H9 (cell line): ENCODE data around the gene ACKR4. TPM values are rescaled to one million over a fixed set of nuclear protein-coding genes. Genes with fewer than 3 reads are reported as not detected.

Source experiments
- DNase-seq: peaks from one replicate; pipeline ENCODE4 v3.0.0-alpha.2; 2017
- H2AFZ ChIP-seq: one replicate; pipeline ENCODE4 v1.6.1; 2013; ENCODE audit warnings: mild to moderate bottlenecking, low read length, control low read depth, moderate library complexity
- H2AK5ac ChIP-seq: 2 replicates; pipeline ENCODE4 v1.6.1; 2013; ENCODE audit warnings: low read length, control low read depth, mixed read lengths; ENCODE audit not compliant: insufficient read length
- H2BK120ac ChIP-seq: one replicate; pipeline ENCODE4 v1.6.1; 2013; ENCODE audit warnings: low read depth, mild to moderate bottlenecking, low read length, control low read depth, inconsistent platforms; ENCODE audit not compliant: poor library complexity, severe bottlenecking
- H2BK12ac ChIP-seq: 2 replicates; pipeline ENCODE4 v1.6.1; 2013; ENCODE audit warnings: low read length, control low read depth, mixed read lengths, low read depth; ENCODE audit not compliant: insufficient read length
- H2BK15ac ChIP-seq: 2 replicates; pipeline ENCODE4 v1.6.1; 2013; ENCODE audit warnings: low read depth, low read length, control low read depth
- H2BK20ac ChIP-seq: one replicate; pipeline ENCODE4 v1.6.1; 2013; ENCODE audit warnings: low read depth, mild to moderate bottlenecking, low read length, control low read depth, inconsistent platforms; ENCODE audit not compliant: poor library complexity, severe bottlenecking
- H2BK5ac ChIP-seq: 2 replicates; pipeline ENCODE4 v1.6.1; 2013; ENCODE audit warnings: low read length, control low read depth, mixed read lengths; ENCODE audit not compliant: insufficient read length
- H3K14ac ChIP-seq: 2 replicates; pipeline ENCODE4 v1.6.1; 2013; ENCODE audit warnings: low read length, control low read depth; ENCODE audit not compliant: insufficient read depth
- H3K18ac ChIP-seq: 2 replicates; pipeline ENCODE4 v1.6.1; 2013; ENCODE audit warnings: low read depth, mild to moderate bottlenecking, mixed read lengths, low read length, control low read depth; ENCODE audit not compliant: insufficient read length
- H3K23ac ChIP-seq: 2 replicates; pipeline ENCODE4 v1.6.1; 2013; ENCODE audit warnings: low read length, control low read depth, mixed read lengths, low read depth; ENCODE audit not compliant: insufficient read length
- H3K23me2 ChIP-seq: 2 replicates; pipeline ENCODE4 v1.6.1; 2013; ENCODE audit warnings: low read depth, mild to moderate bottlenecking, mixed read lengths, low read length, control low read depth; ENCODE audit not compliant: insufficient read length, poor library complexity, severe bottlenecking
- H3K27ac ChIP-seq: 2 replicates; pipeline ENCODE4 v1.5.1; 2013; ENCODE audit warnings: low read length, control low read depth, mixed read lengths, low read depth; ENCODE audit not compliant: insufficient read length
- H3K27me3 ChIP-seq: 2 replicates; pipeline ENCODE4 v1.6.1; 2013; ENCODE audit warnings: low read length, control low read depth, inconsistent platforms; ENCODE audit not compliant: insufficient read depth
- H3K4ac ChIP-seq: 2 replicates; pipeline ENCODE4 v1.6.1; 2013; ENCODE audit warnings: low read depth, mild to moderate bottlenecking, control low read depth, inconsistent platforms, low read length, moderate library complexity
- H3K4me1 ChIP-seq: 2 replicates; pipeline ENCODE4 v1.6.1; 2013; ENCODE audit warnings: low read length, control low read depth, inconsistent platforms; ENCODE audit not compliant: insufficient read depth
- H3K4me2 ChIP-seq: 2 replicates; pipeline ENCODE4 v1.6.1; 2013; ENCODE audit warnings: low read length, control low read depth, mixed read lengths; ENCODE audit not compliant: insufficient read length, insufficient read depth
- H3K56ac ChIP-seq: 2 replicates; pipeline ENCODE4 v1.6.1; 2013; ENCODE audit warnings: low read depth, mild to moderate bottlenecking, mixed read lengths, low read length, control low read depth; ENCODE audit not compliant: insufficient read length
- H3K79me1 ChIP-seq: 2 replicates; pipeline ENCODE4 v1.6.1; 2013; ENCODE audit warnings: low read depth, mild to moderate bottlenecking, moderate library complexity, low read length, control low read depth, inconsistent platforms; ENCODE audit not compliant: insufficient read depth, poor library complexity, severe bottlenecking
- H3K79me2 ChIP-seq: 2 replicates; pipeline ENCODE4 v1.6.1; 2013; ENCODE audit warnings: low read length, control low read depth, inconsistent platforms; ENCODE audit not compliant: insufficient read depth
- H3K9ac ChIP-seq: 2 replicates; pipeline ENCODE4 v1.6.1; 2013; ENCODE audit warnings: low read length, control low read depth, mixed read lengths; ENCODE audit not compliant: insufficient read length; ENCODE audit errors: extremely low read depth
- H3K9me3 ChIP-seq: one replicate; pipeline ENCODE4 v1.6.1; 2013; ENCODE audit warnings: low read depth, low read length, inconsistent platforms; ENCODE audit not compliant: control insufficient read depth
- H3T11ph ChIP-seq: one replicate; pipeline ENCODE4 v1.6.1; 2013; ENCODE audit warnings: mild to moderate bottlenecking, low read length, control low read depth, inconsistent platforms
- H4K20me1 ChIP-seq: one replicate; pipeline ENCODE4 v1.6.1; 2013; ENCODE audit not compliant: control insufficient read depth, insufficient read length, insufficient read depth
- H4K5ac ChIP-seq: 2 replicates; pipeline ENCODE4 v1.6.1; 2013; ENCODE audit warnings: low read depth, mild to moderate bottlenecking, mixed read lengths, low read length, control low read depth; ENCODE audit not compliant: insufficient read length
- H4K8ac ChIP-seq: replicated peaks from 2 replicates; pipeline ENCODE4 v1.6.1; 2013; ENCODE audit warnings: low read length, control low read depth, mixed read lengths, low read depth; ENCODE audit not compliant: insufficient read length
- H4K91ac ChIP-seq: 2 replicates; pipeline ENCODE4 v1.6.1; 2013; ENCODE audit warnings: low read depth, mild to moderate bottlenecking, moderate library complexity, mixed read lengths, low read length, control low read depth; ENCODE audit not compliant: insufficient read length
- H3K27ac Mint-ChIP-seq, 3 experiments: 2 replicates in 2 of 3; 3 replicates in 1 of 3; pipeline ENCODE4 v1.8.0; 2020 to 2021; ENCODE audit warnings: mixed read lengths in 3 of 3, mild to moderate bottlenecking in 1 of 3, moderate library complexity in 1 of 3
- H3K27me3 Mint-ChIP-seq: 2 replicates; pipeline ENCODE4 v1.8.0; 2021; ENCODE audit warnings: low read depth, mild to moderate bottlenecking, moderate library complexity, mixed read lengths
- H3K36me3 Mint-ChIP-seq, 3 experiments: 2 replicates in 2 of 3; 3 replicates in 1 of 3; pipeline ENCODE4 v1.8.0; 2020 to 2021; ENCODE audit warnings: low read depth in 3 of 3, mixed read lengths in 3 of 3; ENCODE audit not compliant: insufficient read depth in 1 of 3
- H3K4me1 Mint-ChIP-seq, 2 experiments: 2 replicates each; pipeline ENCODE4 v1.8.0; 2020; ENCODE audit warnings: mixed read lengths in 2 of 2
- H3K4me3 Mint-ChIP-seq, 2 experiments: 2 replicates in 1 of 2; 3 replicates in 1 of 2; pipeline ENCODE4 v1.8.0; 2020 to 2021; ENCODE audit warnings: mild to moderate bottlenecking in 2 of 2, mixed read lengths in 2 of 2, moderate library complexity in 1 of 2
- H3K9me3 Mint-ChIP-seq, 2 experiments: 2 replicates in 1 of 2; 3 replicates in 1 of 2; pipeline ENCODE4 v1.8.0; 2020; ENCODE audit warnings: mild to moderate bottlenecking in 2 of 2, mixed read lengths in 2 of 2, moderate library complexity in 1 of 2
- WGBS: extraction: QIAGEN DNeasy Blood & Tissue Kit; methylation state at CpG from one replicate; pipeline ENCODE4 v1.1.7; 2013; ENCODE audit warnings: missing lambda C conversion rate, low lambda C conversion rate, mixed read lengths; ENCODE audit not compliant: insufficient read length; ENCODE audit errors: extremely low coverage; 5-methylcytosine and 5-hydroxymethylcytosine counted together
- total RNA-seq: library from RNA; stranded (reverse); gene quantifications from 2 replicates; pipeline ENCODE4 v1.2.1, GENCODE V29; 2021
- TF ChIP-seq, protein P1 (sequence below): fragments of 200-600 bp; sonication (generic); conservative IDR thresholded peaks from 3 replicates; pipeline ENCODE4 v1.8.0; 2021; ENCODE audit warnings: antibody characterized with exemption, mild to moderate bottlenecking

ACKR4 gene
- total RNA-seq, 1 experiment from 2014 or later: not detected

DNA sequence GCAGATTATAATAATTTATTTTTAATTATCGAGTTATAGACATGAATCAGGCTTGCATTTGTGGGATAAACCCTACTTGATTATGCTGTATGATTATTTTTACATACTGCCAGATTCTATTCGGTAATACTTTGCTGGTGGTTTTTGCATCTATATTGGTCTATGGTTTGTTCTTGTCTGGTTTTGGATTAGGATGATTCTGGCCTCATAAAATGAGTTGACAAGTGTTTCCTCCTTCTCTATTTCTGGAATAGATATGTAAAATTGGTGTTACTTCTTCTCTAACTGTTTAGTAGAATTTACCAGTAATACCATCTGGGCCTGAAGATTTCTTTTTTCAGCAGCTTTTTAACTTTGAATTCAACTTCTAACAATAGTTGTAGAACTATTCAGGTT lies 33.0 kb upstream of the ACKR4 start:
- no peaks in the 10 kb centered on the region for H3K79me1 ChIP-seq
- no peak overlapping the region for H2BK5ac ChIP-seq
- no peak overlapping the region for H4K5ac ChIP-seq
- H2BK20ac ChIP-seq: no peak overlapping the region
- no peak overlapping the region for H3K23ac ChIP-seq
- no peak for DNase-seq
- H3K27ac ChIP-seq: no peak overlapping the region
- H2BK12ac ChIP-seq: no peak overlapping the region
- H4K8ac ChIP-seq: no peak overlapping the region
- H3K56ac ChIP-seq: no peak overlapping the region
- H4K91ac ChIP-seq: no peak overlapping the region
- H3K36me3 Mint-ChIP-seq: peaks cover 0 to 7% (median 5%) of the 10 kb centered on the region in 3 experiments; a peak in 6 of 7 replicates
- H3K14ac ChIP-seq: no peak overlapping the region
- H3K4ac ChIP-seq: no peak overlapping the region
- H3T11ph ChIP-seq: no peak overlapping the region
- no peaks in the 10 kb centered on the region for H3K79me2 ChIP-seq
- WGBS: no CpG with 5 or more reads among the region's 2 CpGs
- H4K20me1 ChIP-seq: no peaks in the 10 kb centered on the region
- no peaks in the 10 kb centered on the region for H3K27me3 Mint-ChIP-seq
- no peak overlapping the region for H3K9ac ChIP-seq
- no peak overlapping the region for H2BK15ac ChIP-seq
- H2AK5ac ChIP-seq: no peak overlapping the region
- H3K4me3 Mint-ChIP-seq: no peak overlapping the region
- no peak overlapping the region for H3K27ac Mint-ChIP-seq
- no peaks in the 10 kb centered on the region for H3K23me2 ChIP-seq
- peaks cover 6 to 11% of the 10 kb centered on the region in 2 experiments; a peak in 3 of 4 replicates for H3K4me1 Mint-ChIP-seq
- no peaks in the 10 kb centered on the region; a peak in 1 of 5 replicates for H3K9me3 Mint-ChIP-seq
- no peak overlapping the region for H2BK120ac ChIP-seq
- no peak overlapping the region for H3K4me2 ChIP-seq
- H3K4me1 ChIP-seq: no peaks in the 10 kb centered on the region
- no peaks in the 10 kb centered on the region for H3K27me3 ChIP-seq
- H2AFZ ChIP-seq: no peak overlapping the region
- TF ChIP-seq, protein P1, sequence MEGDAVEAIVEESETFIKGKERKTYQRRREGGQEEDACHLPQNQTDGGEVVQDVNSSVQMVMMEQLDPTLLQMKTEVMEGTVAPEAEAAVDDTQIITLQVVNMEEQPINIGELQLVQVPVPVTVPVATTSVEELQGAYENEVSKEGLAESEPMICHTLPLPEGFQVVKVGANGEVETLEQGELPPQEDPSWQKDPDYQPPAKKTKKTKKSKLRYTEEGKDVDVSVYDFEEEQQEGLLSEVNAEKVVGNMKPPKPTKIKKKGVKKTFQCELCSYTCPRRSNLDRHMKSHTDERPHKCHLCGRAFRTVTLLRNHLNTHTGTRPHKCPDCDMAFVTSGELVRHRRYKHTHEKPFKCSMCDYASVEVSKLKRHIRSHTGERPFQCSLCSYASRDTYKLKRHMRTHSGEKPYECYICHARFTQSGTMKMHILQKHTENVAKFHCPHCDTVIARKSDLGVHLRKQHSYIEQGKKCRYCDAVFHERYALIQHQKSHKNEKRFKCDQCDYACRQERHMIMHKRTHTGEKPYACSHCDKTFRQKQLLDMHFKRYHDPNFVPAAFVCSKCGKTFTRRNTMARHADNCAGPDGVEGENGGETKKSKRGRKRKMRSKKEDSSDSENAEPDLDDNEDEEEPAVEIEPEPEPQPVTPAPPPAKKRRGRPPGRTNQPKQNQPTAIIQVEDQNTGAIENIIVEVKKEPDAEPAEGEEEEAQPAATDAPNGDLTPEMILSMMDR: no peak
- no peak overlapping the region for H3K18ac ChIP-seq
- H3K9me3 ChIP-seq: no peaks in the 10 kb centered on the region
